GM08714 (cell line): ENCODE results near the gene AMOTL2.

Experiments
- H3K4me3 ChIP-seq: fragments of 200-500 bp; sonication (Bioruptor generic); 2 replicates; pipeline ENCODE4 v1.5.1; 2014; ENCODE audit warnings: mild to moderate bottlenecking, low read length, inconsistent platforms
- ZNF274 ChIP-seq: IDR thresholded peaks from 2 replicates; pipeline ENCODE4 v1.6.1; 2012; ENCODE audit warnings: mild to moderate bottlenecking, low read depth, low read length

AMOTL2 gene

DNA sequence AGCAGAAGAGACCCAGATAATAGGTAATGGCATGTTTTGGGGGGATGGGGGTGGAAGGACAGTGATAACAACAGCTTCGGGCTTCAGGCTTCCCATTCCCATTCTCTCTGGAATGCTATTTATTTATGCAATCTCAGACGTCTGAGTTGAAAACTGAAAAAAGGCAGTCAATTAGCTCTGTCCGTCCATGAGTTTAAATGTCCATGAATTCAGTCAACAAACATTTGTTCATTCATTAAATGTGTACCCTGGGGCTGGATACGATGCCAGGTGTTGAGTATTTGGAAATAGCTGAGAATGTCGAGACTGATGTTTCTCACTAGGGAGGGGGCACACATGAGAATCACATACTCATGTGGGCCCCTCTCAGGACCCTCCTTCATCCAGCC is 42.4 kb downstream of the AMOTL2 start:
- no peak for TF ChIP-seq ZNF274
- H3K4me3 ChIP-seq: no peak overlapping the region

DNA sequence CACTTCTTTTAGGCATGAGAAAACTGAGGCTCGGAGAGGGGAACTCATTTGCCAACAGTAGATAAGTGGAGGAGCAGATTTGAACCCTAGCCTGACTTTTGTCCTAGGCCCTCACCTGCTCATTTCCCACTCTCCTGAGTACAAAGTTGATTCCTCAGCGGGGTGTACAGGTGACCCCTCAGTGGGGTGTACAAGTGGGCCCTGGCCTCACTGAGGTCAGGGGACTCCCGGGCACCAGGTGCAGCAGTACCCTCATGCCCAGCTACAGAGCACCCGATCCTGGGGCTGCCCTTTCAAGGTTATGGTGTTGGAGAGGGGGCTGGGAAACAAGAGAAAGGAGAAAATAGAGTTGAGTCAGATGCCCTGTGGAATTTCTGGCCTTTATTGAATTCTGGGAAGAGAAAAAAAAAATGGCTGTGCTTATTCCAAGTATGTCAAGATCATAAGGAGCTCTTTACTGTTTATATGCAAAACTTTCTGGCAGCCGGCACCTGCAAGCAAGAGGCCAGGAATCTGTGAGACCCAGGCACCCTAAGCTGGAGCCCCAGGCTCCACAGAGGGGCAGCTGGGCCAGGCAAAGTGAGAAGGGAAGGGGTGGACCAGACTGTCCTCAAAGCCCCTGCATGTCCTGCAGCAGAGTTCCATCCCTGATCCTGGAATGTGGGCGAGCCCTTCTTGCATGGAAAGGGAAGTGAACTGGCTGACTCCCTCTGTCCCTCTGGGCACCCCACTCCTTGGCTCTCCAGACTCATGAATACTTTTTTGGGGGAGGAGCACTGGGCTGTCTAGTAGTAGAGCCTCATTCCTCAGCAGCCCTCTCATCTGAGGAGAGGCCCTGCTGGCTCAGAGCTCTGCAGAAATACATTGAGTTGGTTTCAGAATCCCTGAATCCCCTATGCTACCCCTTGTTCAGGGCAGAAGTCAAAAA is 43.1 kb downstream of the AMOTL2 start:
- no peak for TF ChIP-seq ZNF274
- no peak overlapping the region for H3K4me3 ChIP-seq

DNA sequence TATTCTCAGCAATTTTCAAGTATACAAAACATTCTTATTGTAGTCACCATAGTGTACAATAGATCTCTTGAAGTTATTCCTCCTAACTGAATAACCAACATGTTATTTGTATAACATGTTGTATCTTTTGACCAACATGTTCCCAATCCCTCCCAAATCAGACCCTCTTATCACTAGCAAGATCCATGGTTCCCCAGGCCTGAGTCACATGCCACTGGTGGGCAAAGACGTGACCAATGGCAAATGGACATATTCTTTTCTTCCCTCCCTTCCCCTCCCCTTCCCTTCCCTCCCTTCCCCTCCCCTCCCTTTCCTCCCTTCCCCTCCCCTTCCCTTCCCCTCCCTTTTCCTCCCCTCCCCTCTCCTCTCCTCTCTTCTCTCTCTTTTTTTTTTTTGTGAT is 45.4 kb downstream of the AMOTL2 start:
- TF ChIP-seq ZNF274: no peak
- no peak overlapping the region for H3K4me3 ChIP-seq

DNA sequence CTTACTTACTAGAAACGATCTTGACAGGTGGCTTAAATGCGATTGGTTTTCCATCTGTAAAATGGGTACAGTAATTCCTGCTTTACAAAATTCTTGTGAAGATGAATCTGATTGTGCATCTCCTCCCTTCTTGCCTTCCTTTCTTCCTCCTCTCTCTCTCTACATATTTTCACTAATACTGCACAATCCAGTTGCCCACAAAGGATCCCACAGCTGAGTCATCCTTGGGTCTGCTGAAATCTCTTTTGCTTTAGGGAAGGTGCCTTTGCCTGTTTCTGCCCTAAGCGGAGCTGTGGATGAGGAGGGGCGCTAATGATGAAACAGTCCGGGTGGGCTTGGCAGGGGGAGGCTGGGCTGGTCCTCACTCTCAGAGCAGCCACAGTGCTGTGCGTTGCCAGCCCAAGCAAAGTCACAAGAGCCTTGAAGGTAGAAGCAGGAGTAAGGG is 46.1 kb downstream of the AMOTL2 start:
- H3K4me3 ChIP-seq: no peak overlapping the region

DNA sequence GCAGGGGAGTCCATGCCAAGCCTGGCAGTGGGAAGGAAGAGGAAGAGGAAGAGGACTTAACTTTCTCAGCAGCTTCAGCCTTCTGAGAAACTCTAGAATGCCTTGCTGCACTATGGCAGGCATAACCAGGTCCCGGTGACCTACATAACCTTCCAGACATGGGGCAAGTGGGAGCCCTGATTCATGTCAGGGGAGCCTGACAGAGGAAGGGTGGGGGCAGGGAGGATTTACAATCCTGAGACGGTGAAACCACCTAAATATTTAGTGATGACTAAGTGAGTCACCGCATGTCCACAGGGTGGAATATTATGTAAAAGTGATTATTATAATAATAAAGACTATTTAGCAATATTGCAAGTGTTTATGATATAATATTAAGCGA is 46.7 kb downstream of the AMOTL2 start:
- no peak for TF ChIP-seq ZNF274
- H3K4me3 ChIP-seq: no peak overlapping the region

More for the DNA sequence above, 46.1 kb downstream of the AMOTL2 start:
- no peak for TF ChIP-seq ZNF274

DNA sequence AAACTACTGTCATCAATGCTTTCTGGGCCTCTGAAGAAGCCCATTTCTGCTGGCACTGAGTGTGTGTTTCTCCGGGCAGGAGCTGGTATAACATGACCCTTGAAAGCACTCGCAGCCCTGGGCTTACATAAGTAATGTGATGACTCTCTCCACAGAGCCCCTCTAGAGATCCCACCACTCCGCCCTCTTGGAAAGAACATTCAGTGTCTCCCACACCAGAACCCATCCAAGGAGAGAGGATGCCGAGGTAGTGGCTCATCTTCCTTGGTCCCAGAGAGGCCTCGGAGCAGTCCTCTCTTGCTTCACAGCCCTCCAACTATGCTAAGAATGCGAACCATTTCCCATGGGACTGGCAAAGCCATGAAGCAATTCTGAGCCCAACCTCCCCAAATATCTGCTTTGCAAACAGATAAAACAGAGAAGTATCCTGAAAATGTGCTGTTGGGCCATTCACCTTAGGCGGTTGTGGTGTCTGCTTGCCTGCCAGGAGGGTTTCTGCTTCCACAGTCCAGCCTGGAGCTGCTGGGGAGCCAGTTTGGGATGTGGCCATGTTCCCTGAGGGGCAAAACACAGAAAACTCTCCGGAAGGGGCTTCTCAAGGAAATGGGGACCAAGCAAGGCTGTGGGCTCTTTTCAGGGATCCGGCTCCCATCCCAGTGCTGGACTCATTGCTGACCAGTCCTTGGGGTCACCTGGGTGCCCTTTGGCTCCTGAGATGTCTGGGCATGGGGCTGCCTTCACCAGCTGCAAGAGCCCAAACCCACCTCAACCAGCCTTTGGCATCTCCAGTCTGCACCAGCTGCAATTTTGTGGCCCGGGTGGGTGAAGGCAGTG is 47.3 kb downstream of the AMOTL2 start:
- no peak overlapping the region for H3K4me3 ChIP-seq
- no peak for TF ChIP-seq ZNF274

DNA sequence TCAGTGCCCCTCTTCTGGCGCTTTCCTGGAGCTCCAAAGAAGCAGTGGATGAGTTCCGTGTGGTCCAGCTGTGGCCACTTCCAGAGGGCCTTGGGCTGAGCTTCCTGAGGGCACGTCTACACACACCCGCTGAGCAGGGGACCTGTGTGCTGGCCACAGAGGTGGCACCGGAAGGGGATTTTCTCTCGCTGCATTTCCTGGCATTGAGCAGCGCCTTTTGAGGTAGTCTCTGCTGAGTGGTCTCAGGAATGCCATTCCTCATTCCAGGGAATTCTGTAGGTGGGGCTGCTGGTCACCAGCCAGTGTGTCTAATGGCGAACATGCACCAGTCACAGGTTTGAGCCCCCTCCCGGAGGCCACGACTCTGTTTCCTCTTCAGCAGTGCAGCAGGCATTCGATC is 48.1 kb downstream of the AMOTL2 start:
- H3K4me3 ChIP-seq: no peak overlapping the region
- no peak for TF ChIP-seq ZNF274

DNA sequence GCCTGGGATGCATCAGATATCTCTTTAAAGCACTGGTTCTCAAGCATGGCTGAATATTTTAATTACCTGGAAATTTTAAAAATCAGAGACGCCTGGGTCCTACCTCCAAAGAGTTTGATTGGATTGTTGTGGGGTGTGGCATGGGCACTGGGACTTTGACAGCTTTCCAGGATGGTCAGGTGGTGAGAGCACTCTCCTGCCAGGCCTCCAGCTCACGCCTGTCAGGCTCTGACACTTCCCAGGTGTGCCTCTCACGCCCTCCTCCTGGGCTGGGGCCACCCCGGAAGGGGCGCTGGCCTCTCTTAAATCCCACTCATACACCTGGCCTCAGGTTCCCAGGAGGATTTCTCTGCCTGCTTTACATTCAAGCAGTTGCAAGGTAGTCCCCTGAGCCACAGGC is 48.5 kb downstream of the AMOTL2 start:
- TF ChIP-seq ZNF274: no peak
- H3K4me3 ChIP-seq: no peak overlapping the region

DNA sequence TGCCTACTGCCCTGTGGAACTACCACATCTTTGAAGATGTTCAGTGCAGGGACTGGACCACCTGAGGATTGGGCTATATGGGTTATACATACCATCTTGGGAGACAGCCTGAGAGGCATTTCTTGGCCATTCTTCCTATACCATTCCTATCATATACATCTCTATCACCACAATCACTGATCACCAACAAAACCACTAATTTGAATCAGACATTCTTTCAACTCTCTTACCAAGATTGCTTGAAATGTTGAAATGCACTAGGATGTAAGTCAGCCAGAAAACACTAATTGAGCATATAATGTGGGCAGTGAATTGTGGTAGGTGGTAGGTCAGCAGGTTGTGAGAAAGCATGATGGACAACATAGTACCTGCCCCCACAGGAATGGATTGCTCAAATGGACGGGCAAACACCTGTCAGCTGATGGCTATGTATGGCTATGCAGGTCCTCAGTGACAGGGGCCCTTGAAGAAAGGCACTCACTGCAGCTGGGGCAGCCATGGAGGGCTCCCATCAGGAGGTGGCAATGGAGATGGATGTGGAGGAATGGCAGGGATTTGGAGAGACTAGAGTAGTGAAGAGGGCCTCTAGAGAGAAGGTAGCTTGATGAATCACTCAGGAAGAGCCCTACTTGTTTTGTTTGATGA is 49.1 kb downstream of the AMOTL2 start:
- H3K4me3 ChIP-seq: no peak overlapping the region
- TF ChIP-seq ZNF274: no peak

DNA sequence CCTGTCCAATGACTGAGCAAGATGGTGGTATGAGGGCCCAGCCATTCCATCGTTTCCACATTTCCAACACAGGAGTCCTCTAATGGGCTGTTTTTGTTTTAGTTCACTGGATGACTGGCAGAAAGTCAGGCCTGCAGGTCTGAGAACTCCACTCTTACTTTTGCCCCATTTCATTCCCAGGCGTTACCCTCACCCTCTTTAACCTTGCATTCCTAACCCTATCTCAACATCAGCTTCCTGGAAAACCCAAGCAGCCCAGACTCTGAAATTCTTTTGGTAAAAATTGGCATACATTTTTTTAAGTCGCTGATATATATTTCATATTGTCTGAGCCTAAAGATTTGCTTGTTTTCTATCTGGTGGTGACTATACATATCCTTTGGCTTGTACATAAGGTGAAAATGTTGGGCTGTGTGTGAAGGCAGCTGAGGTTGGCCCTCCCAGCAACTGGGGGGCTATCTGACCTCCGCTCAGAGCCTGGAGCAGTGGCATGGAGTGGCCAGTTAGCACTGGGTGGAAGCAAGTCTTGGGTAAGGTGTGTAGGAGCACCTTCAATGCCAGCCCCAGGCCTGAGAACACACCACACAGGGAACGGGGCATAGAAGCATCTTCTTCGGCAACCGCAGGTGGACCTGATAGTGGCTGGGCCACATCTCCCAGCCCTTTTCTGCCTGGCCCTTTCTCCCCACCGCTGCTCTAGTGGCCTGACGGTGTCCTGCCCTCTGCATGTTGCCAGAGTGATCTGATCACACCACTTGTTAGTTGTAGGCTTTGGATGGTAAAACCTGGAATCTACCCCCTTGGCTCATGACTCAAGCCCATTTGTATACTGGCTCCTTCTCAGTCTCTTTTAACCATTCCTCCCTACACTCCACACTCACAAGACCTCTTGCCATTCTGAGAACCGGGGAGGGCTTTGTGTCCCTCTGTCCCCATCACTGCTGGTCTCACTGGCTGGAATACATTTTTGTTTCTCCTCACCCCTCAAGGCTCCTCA is 50.0 kb downstream of the AMOTL2 start:
- no peak for TF ChIP-seq ZNF274
- H3K4me3 ChIP-seq: no peak overlapping the region

DNA sequence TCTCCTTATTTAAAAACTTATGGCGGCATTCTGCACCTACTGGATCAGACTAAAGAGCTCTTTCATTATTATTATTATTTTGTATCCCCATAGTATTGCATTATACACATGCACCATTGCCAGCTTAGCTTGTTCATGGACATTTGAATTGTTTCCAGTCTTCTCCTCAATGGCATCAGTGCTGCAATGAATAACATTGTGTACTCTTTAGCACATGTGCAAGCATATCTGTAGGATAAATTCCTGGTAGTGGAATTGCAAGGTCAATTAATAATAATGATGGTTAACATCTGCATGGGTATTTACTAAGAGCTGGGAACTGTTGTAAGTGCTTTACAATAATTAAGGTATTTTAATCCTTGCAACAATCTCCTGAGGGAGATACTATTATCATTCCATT is 52.0 kb downstream of the AMOTL2 start:
- H3K4me3 ChIP-seq: no peak overlapping the region
- no peak for TF ChIP-seq ZNF274

DNA sequence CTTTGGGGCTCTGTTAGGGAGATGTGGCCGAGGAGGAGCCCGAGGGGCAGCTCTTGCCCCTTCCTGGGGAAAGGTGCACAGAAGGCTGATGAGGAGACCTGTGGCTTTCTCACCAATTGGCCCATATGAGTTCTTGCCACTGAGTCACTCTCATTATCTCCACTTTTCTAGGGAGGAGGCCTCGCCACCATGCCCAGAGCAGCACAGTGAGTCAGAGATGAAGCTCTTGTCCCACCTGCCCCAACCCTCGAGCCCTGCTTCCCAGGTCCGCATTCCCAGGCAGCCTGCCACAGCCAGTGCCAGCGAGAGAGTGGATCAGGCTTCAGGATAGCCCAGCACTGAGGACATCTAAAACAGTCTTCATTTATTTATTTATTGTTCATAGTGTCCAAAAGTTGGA is 53.5 kb downstream of the AMOTL2 start:
- TF ChIP-seq ZNF274: no peak
- H3K4me3 ChIP-seq: no peak overlapping the region

DNA sequence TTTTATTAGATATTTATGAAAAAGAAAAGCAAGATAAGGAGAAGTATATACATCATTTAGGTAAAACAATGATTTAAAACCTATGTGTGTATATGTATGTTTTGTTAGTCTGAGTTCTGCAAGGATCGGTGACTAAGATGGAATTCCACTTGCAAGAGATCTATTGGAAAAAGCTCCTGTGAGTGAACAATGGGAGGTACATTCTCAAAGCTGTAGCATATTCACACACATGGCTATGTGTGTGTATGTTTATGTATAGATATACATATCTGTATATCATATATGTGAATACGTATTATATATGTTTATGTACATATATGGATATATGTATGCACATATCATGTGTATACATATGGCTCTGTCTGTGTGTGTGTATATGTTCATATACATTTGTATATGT is 54.3 kb downstream of the AMOTL2 start:
- no peak for TF ChIP-seq ZNF274
- no peak overlapping the region for H3K4me3 ChIP-seq

DNA sequence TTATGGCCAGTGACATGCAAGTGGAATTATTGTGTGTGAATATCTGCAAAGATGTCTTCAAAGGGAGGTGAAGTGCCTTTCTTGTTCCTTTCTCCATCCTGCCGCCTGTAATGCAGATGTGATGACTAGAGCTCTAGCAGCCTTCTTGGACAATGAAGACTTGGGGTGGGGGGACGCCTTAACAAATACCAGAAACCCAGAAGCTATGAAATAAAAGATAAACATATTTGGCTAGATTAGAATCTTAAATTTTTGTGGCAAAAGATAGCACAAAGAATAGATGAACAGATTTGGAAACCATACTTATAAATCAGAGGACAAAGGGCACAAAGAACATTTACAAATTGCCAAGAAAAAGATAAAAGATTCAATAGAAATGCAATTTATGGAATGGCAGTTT is 56.1 kb downstream of the AMOTL2 start:
- TF ChIP-seq ZNF274: no peak
- H3K4me3 ChIP-seq: no peak overlapping the region
